GM12872 (cell line): ENCODE data around the gene LRRC41.

Source experiments
- TF ChIP-seq, protein P1 (sequence below): IDR thresholded peaks from 3 replicates; pipeline ENCODE4 v1.5.1; 2011; ENCODE audit warnings: low read depth, mild to moderate bottlenecking, low read length, moderate library complexity; ENCODE audit not compliant: insufficient read depth

Gene LRRC41

DNA sequence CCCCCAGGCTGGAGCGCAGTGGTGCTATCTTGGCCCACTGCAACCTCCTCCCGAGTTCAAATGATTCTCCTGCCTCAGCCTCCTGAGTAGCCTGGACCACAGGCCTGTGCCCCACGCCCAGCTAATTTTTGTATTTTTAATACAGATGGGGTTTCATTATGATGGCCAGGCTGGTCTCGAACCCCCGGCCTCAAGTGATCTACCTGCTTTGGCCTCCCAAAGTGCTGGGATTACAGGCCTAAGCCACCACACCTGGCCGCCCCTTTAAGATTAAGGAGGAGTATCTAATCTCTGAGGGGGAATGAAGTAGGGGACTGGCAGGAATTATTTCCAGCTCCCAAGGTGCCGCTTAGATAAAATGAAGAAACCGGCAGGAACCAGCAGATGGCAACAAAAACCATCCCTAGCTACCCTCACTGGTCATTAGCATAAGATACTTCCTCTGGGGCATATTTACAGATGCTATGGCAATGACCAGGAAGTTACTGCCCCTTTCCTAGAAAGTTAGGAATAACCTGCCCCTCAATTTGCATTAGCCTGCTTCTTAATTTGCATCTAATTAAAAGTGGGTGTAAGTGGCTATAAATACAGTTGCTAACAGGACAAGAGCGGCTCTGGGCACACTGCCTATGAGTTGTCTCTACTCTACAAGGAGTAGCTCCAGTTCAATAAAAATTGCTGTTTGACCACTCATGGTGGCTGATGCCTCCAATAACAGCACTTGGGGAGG lies 30.0 kb upstream of the LRRC41 start:
- TF ChIP-seq, protein P1, sequence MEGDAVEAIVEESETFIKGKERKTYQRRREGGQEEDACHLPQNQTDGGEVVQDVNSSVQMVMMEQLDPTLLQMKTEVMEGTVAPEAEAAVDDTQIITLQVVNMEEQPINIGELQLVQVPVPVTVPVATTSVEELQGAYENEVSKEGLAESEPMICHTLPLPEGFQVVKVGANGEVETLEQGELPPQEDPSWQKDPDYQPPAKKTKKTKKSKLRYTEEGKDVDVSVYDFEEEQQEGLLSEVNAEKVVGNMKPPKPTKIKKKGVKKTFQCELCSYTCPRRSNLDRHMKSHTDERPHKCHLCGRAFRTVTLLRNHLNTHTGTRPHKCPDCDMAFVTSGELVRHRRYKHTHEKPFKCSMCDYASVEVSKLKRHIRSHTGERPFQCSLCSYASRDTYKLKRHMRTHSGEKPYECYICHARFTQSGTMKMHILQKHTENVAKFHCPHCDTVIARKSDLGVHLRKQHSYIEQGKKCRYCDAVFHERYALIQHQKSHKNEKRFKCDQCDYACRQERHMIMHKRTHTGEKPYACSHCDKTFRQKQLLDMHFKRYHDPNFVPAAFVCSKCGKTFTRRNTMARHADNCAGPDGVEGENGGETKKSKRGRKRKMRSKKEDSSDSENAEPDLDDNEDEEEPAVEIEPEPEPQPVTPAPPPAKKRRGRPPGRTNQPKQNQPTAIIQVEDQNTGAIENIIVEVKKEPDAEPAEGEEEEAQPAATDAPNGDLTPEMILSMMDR, result peak; percentile 52

DNA sequence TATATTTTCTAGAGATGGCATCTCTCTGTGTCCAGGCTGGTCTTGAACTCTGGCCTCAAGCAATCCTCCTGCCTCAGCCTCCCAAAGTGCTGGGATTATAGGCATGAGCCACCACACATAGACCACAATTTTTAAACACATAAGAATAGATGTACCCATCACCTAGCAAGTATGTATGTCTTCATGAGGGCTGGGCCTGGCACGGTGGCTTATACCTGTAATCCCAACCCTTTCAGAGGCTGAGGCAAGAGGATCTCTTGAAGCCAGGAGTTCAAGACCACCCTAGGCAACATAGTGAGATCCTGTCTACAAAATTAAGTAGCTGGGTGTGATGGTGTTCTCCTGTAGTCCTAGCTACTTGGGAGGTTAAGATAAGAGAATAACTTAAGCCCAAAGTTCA lies 13.9 kb upstream of the LRRC41 start:
- TF ChIP-seq, protein P1, result no peak

DNA sequence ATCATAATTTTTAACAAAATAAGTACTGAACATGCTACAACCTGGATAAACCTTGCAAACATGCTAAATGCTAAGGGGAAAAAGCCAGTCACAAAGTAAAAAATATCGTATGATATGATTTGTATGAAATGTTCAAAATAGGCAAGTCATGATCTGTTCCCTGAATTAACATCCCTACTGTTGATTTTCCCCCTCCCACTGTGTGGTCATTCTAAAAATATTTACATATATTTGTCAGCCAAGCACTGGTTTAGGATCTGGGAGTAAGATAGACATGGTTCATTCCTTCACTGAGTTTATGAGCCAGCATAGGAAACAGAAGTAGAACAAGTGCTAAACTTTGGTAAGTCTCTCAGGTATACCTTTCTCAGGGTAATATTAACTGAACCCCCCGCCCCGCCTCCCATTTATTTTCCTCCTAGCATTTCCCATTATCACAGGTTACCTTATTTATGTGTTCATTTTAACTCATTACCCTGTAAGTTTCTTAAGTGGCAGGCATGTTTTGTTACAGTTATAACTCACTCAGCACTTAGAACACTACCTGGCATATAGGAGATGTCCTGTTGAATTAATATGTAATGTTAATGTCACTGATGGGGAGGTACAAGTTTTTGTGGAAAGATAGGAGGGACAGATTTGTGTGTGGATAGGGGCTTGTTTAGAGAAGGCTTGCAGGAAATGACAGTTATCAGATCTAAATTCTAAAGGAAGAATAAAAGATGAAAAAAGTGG lies 12.4 kb upstream of the LRRC41 start:
- TF ChIP-seq, protein P1, result no peak

DNA sequence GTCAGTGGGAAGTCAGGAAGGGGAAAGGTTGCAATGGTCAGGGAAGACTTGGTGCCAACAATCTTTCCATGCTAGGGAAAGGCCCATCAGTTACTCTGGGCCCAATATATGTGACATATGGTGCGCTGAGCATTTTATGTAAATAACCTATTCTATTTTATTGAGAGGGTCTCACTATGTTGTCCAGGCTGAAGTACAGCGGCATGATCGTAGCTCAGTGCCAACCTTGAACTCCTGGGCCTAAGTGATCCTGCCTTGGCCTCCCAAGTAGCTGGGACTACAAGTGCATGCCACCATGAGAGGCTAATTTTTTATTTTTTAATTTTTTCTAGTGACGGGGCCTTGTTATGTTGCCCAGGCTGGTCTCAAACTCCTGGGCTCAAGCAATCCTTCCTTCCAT lies 6.9 kb upstream of the LRRC41 start:
- TF ChIP-seq, protein P1, result no peak

DNA sequence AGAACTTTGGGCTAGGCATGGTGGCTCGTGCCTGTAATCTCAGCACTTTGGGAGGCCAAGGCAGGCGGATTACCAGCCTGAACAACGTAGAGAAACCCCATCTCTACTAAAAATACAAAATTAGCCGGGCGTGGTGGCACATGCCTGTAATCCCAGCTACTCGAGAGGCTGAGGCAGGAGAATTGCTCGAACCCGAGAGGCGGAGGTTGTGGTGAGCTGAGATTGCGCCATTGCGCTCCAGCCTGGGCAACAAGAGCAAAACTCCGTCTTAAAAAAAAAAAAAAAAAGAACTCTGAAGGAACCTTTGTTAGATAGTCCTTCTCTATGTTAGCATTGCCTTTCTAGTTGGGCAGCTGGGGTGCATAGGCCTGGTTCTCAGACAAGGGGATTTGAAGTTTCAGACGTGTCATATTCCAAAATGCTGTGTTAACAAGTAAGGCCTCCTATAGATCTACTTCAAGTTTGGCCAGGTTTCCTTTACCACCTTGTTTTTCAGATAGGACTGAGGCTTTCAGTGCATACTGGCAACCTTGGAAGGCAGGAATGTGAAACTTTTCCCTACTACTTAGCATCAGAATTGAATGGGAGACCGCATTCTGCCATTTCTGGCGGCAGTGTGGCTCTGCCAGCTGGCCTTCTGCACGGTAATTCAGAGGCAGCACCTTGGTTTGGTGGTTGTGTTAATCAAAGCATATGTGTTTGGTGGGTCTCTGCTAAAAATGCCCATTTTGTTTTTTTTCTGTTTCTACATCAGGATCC lies 6.2 kb upstream of the LRRC41 start:
- TF ChIP-seq, protein P1, result no peak

DNA sequence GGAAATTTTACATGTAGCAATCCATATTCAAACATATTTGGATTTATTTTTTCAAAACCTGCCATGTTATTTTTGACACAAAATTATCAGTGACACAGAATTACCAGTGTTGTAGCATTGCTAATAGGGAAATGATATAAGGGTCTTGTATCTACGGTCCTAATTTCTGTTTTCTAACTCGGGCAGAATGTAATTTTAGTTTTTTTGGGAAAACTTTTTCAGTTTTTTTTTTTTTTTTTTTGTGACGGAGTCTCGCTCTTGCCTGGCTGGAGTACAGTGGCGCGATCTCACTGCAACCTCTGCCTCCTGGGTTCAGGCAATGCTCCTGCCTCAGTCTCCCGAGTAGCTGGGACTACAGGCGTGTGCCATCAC lies 2.7 kb upstream of the LRRC41 start:
- TF ChIP-seq, protein P1, result no peak

DNA sequence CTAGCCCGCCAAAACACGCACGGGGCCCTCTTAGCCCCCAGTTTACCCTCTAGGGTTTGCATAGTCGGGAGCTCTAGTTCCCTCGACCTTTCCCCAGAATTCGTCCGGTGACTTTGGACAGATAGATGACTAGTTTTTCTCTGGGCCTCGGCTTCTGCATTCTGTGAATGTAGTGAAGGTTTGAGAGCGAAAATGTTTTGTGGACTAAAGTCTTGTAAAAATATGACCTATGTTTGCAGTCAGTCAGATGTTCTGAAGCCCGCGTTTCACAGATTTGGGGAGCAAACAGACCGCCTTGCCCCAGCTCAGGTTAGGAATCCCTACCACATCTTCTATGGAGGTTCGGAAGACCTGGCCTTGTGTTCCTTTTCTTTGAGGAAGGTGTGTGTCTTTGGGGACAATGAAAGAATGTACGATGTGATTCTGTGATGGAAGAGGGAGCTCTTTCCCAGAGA lies 483 bp upstream of the LRRC41 start:
- TF ChIP-seq, protein P1, result no peak
